Stimulated activated CD8-positive, alpha-beta memory T cell treated with anti-CD3 and anti-CD28 coated beads, Interleukin-4, amount 100 ng/mL, for 1 hour (primary cell): Measurements from ENCODE around the gene TBRG4.

ENCODE experiments used
- DNase-seq, 2 donors: peaks; one replicate each; pipeline ENCODE4 v3.0.0-alpha.2; 2020; ENCODE audit warnings: low read depth in 2 of 2, low spot score in 1 of 2

Gene TBRG4

DNA sequence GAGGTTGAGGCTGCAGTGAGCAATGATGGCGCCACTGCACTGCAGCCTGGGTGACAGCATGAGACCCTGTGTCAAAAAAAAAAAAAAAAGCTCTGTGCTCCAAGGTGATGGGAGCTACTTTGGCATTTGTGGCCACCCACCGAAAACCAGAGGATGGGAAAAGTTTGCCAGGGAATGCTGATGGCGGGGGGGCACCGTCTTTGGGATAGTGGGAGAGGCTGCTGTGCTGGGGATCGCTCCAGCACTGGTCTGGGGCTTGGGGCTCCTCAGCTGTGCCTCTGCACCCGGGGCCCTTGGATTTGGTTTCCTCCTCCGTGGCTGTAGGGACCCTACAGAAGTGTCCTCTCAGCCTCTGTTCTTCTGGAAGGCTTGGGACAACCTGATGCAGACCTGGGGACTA, 34.4 kb upstream of the TBRG4 start:
- DNase-seq, result no peak

DNA sequence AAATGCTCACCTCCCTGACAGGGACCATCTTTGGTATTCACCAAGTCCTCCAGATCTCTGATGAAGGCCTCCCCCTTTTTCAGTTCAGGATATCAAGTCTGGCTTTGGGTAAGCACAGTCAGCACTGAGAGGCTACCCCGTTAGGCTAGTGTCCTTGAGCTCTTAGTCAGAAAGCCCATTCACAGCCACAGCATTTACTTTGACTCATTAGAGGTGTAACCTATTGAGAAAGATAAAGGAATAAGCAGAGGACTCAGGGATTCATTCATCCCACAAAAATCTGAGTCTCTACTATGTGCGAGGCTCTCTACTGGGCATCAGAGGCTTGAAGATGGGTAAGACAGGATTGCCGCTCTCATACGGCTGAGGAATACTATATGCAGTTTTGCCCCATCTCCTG, 32.1 kb upstream of the TBRG4 start:
- no peak for DNase-seq

DNA sequence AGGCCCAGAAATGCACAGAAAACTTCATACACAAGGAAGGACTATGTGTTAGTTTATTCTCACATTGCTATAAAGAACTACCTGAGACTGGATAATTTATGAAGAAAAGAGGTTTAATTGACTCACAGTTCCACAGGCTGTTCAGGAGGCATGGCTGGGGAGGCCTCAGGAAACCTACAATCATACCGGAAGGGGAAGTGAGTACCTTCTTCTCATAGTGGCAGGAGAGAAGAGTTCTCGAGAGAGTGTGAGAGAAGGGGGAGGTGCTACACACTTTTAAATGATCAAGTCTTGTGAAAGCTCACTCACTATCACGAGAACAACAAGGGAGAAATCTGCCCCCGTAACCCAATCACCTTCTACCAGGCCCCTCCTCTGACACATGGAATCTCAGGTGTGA, 29.3 kb upstream of the TBRG4 start:
- no peak for DNase-seq

DNA sequence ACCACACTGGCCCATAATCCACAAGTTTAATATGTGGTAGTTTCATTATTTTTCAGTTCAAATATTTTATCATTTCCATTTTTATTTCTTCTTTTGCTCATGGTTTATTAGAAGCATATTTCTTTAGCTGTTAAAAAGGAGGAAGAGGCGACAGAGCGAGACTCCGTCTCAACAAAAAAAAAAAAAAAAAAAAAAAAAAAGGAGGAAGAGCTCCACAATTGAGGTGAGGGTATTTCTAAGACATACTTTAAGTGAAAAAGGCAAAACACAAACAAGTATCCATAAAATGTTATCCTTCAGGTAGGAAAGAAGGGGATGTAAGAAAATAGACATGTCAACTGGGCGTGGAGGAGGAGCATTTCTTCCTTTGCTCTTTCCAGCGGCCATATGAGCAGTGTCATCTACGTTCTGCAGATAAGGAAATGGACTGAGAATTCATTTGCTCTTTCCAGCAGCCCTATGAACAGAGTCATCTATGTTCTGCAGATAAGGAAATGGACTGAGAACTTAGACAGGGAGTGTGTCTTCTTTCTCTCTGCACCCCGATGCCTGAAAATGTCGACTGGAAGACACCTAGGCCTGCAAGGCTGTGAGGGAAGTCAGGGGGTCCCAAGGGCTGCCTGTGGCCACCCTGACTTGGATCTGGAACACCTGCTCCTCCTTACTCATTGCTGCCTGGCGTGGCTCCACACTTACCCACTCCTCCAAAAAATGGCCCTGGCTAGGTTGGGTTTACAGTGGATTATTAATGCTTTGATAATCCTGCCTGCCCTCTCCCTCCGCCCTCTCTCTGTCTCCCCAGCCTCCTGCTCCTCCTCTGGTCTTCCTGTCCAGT, 27.2 kb upstream of the TBRG4 start:
- DNase-seq, result no peak

DNA sequence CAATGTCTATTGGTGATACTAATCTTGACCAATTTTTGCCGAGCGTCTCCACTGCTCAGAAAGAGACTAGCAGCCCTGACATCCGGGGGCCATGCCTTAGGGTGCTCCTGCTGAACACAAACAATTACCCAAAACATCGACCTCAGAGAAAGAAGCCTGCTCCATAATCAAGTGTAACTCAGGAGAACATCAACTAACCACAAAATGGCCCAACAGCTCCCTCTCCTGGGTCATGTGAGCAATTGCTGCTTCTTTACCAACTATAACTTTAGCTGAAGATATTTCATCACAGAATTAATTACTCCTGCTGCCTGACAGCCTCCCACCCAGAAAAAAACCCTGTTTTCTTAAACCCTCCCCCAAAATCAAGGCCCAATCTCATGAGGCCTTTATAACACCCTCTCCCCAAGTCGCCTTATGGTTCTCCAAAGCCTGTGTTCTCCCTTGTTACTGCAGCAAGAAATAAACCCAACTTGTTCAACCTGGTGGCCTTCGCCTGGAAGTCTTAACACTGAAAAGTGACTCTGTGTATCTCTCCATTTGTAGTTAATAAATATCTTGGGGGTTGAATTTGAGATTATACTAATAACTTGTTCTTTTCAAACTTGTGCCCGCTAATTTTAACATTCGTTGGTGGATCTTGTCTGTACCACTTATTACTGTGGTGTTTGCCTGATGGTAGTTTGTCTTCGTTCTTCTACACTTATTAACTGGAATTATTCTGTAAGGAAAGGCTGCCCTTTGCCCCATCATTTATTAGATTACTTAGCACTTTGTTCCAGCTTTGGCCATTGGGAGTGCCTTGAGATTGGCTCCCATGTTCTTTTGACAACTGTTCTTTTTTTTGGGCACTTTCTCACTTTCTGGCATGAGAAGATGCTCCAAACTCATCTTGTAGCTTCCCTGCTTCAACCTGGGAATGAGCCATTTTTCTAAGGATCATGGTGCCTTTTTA, 24.9 kb upstream of the TBRG4 start:
- DNase-seq, result peak in 1 of 2 donors; percentile 36

DNA sequence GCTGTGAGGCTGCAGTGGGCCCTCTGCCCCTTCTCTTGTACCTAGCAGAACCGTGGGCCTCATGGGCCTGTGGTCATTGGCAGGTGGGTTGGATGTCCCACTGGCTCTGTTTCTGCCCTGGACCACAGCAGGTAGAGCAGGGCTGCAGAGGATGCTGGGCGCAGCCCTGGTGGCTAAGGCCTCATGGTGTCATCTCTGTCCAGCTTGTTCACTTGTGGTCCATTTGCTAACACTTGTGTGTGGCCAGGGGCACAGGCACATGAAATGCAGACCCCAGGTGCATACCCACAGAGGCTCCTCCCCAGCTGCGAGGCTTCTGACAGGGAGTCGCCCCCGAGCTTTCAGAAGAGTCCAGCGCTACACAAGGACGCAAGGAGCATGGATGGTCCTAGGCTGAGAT, 22.4 kb upstream of the TBRG4 start:
- DNase-seq, result no peak

DNA sequence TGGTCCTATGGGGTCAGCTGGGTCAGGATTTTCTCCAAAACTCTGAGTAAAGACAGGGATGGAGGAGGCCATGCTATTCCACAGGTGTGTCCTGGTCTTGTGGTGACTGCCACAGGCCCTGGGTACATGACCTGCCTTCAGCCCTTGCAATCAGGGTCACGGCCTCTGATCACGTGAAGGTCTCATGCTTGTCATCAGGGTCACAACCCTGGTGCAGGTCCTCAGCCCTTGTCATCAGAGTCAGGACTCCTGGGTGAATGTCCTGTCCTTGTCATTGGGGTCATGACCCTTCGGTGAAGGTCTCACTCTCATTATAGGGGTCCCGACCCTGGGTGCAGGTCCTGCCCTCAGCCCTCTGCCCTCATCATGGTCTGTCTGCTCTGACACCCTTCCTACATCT, 21.9 kb upstream of the TBRG4 start:
- DNase-seq, result no peak

DNA sequence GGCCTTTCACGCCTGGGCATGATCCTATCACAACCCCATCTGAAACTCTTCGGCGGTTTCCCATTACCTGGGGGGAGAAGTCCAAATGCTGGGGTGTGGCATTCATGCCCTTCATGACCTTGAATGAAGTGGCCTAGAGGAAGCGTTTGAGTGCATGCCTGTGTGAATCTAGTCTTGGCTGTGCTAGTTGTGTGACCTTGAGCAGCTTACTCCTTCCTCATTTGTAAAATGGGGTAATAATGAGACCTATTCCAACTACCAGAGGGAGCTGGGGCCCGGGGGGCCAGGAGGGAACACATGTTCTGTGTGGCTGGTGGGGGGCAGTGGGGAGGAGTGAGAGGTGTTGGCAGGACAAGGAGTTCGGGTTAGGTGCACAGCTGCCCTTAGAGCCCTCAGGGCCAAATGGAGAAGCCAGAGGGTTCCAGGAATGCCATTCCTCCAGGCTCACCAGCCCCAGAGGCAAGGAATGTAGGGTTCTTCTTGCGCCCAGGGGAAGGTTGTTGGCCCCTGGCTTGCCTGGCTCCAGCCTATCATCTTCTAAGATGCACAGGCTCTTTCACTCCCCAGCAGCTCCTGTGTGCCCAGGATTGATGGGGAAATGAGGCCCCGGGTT, 21.3 kb upstream of the TBRG4 start:
- DNase-seq, result no peak

DNA sequence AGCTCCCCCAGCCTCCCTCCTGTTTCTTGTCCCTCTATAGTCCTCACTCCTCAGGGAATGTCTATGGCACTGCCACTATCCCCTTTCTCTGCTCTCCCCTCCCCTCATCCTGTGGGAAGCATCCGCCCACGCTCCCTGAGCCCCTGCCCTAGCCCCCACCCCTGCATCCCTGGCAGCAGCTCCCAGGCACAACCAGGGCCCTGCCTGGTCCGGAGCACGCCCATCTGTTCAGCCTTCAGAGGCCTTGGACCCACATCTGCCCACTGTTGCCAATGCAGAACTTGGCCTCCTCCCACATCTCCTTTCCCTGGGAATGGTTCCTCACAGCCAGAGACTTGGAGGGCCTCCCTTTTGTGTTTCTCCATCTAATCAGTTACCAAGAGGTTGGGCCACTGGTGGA, 20.4 kb upstream of the TBRG4 start:
- no peak for DNase-seq

DNA sequence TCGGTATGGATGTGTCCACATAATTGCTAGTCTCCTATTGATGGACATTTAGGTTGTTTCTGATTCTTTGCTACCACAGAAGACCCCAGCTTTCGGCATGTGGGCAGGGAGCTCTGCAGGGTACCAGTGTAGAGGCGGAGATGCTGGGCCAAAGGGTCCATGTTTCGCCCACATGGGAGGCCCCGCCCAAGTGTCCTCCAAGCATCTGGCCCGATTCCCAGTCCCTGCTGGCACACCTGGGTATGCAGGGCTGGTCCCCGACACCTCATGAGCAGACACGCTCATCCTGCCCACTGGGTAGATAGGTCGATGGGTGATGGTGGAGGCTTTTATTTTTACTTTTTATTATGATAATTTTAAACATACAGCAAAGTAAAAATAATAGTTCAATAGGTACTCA, 19.4 kb upstream of the TBRG4 start:
- DNase-seq, result no peak

DNA sequence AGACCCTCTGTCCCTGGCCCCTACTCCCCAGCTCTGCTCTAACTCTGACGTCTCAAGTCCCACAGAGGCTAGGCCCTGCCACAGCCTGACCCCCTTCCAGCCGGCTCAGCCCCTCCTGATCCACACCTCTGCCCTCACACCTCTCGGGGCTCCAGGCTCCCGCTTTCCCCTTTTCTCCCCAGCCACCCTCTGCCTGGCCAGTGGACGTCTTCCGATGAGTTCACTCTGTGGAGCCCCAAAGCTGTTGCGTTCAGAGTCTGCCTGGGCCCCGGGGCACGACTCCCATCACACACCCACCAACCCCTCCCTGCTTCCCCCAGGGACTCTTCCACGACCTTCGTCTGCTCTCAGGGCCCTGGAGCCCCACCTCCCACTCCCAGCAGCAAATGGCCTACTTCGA, 18.4 kb upstream of the TBRG4 start:
- no peak for DNase-seq

DNA sequence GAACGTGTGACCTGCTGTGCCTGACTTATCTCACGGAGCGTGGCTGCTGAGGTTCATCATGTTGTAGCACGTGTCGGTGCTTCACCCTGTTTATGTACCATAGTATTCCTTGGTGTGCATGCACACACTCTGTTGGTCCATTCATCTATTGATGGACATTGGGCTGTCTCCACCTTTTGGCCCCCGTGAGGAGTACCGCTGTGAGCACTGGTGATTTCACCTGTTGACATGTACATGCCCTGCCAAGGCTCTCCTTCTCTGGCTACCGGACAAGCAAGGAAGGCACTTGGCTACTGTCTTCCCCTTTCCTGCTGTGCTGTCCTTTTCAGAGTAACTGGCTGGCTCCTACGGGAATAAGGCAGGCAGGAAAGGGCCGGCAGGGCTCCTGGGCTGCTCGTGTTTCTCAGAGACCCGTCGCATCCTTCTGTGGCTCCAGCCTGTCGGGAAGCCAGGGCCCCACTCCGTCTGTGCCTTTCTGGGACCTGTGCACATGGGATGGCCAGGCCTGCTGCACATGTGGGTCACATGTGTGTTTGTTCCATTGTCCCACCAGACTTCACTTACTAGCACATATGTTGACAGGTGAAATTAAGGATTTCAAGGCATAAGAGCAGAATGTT, 17.8 kb upstream of the TBRG4 start:
- DNase-seq, result no peak

DNA sequence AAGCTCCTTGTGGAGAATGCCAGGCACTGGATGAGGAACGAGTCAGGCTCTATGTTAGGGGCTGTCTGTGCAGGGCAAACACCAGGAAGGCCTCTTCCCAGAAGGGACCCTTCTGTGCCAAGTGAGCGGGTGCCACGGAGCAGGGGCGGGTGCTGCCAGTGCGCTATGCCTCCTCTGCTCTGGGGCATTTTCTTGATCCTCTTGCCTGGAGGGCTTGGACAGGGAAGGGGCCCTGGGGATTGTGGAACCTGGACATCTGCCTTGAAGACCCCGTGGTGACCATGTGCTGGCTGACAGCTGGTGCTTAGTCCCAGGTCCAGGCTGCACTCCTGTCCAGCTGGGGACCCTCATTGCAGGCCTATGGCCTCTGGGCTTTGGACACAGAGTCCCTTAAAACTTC, 15.4 kb upstream of the TBRG4 start:
- no peak for DNase-seq

DNA sequence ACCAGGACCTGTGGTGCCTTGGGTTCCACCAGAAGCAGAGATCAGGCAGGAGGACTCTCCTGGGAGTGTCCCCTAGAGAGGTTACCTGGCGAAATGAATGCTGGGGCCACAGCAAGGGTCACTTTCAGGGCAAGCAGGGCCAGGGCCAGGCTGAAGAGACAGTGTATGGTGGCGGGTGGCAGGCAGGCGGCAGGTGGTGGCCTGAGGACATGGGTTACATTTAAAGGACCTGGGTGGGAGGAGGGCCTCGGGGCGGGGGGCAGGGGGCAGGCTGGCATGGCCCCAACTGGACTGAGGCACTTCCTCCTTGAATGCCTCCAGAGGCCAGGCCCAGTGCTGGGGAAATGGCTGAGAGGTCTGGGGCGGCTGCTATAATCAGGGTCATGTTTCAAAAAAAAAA, 14.7 kb upstream of the TBRG4 start:
- no peak for DNase-seq

DNA sequence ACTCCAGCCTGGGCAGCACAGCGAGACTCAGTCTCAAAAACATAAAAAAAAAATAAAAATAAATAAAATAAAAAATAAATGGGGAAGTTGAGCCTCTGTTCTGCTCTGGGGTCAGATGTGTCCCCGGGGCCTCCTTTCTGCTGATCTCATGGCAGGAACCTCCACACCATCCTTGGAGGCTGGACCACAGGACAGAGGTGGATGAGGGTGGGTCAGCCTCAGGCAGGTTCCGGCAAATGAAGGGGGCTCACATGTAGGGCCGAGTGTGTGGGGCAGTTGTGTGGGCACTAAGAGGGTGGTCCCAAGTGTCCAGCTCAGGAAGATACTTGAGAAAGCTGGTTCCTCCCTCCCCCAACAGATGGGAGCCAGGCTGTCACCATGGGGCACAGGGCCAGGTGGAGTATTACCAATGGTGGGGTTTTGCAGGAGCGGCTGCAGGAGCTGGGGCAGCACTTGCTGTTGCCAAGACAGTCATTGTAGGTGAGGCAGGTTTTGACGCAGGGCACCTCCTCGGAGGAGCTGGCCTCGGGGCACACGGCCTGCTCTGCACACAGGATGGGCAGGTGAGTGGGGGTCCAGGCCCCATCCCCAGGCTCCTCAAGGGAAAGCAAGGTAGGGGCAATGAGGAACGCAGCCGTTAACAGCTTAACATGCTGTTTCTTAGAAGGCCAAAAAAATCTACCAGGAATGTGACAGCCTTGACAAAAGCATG, 13.9 kb upstream of the TBRG4 start:
- no peak for DNase-seq

DNA sequence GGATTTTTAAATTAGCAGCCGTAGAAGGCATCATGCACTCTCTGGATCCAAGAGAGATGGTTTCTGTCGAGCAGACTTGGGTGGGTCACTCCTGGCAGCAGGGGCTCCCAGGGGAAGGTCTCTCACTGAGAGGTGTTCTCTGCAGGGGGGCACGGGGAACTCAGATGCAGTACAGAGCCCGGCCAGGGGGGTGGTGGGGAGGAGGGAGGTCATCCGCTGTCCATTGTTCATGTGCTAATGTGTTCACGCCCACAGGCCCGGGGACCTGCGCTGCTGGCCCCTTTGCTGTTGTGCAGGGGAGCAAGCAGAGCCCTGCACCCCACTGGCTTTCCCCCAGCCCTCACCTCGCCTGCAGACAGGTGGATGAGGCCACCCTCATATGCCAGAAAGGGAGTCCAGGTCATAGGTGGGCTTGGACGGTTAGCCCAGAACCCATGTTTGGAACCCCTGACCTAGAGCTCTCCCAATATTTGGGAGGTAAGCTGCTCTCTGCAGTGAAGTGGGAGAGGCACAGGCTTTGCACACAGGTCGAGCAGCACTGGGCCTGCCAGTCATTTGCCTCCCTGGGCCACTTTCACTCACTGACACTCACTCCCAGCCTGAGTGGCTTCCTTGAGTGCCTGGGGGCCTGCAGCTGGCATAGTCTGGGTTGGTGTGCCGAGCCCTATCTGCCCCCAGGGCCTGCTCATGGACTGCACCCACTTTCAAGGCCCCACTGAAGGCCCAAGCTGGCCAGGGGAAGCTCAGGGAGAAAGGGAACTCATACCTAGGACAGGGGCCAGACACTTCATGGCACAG, 12.6 kb upstream of the TBRG4 start:
- no peak for DNase-seq

DNA sequence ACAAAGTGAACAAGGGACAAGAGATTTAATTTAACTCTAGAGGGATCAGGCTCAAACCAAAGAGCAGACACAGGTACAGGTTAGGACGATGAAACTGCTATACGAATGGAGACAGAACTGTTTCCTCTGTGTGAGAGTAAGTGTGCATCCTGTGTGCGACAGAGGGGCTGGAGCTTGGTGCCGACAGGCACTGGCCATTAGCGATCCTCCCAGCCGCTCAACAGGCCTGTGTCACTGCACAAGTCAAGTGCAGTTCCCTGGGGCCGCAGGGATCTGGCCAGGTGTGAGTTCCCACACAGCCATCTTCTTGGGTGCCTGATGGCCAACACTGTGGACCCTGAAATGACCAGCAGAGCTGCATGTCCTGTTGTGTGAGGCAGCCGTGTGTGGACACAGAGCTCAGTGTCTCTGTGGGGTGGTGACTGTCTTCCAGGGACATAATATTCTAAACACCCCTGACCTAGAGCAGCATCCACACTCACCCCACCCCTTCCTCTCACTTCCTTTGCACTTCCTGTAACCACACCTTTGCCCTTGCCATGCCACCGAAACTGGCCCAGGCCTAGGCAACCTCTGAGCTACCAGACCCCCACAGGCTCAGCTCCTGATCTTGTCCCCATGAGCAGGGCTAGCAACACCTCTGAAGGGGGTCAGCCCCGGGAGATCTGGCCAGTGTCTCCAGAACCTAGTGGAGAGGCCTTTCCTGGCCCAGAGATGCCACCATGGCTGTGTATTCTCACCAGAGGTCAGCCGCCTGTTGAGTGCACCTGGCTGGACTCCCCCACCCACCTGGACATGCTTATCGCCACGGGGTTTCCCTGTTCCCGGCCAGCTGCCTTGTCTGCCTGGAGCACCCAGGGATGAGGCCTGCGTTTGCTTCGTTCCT, 11.7 kb upstream of the TBRG4 start:
- DNase-seq, result no peak

DNA sequence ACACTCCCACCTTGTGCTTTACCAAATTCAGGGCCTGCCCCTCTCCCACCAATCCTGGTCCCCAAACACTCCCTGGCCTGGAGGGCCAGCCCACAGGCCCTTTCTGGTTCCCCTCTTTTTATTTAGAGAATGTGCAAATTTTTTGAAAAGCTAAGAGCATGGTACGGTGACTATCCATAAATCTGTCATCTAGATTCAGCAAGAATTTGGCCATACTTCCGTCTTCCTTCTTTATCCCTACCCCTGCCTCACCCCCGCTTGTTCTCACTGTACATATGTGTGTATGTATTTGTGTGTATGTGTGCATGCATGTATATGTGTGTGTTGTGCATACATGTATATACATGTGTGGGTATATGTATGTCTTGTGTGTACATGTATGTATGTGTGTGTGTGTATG, 8.1 kb upstream of the TBRG4 start:
- no peak for DNase-seq

DNA sequence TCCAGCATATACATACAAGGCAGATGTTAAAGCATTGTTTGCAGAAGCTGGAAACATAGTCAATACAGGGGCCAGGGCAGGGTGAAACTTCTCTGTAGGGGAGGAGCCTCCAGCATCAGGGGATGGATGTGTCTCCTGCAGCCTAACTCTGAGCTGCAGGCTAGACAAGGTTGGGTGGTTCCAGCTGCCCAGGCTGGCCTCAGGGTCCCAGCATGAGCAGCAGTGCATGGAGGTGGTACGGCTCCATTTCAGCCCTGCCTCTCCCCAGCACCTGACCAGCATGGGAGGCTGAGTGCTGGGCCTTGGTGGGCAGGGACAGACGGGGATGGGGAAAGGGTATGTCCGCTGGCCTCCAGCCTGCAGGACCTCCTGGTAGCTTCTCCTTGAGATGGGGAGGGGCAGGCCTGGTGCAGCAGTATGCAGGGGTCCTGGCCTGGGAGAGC, 7.4 kb upstream of the TBRG4 start:
- no peak for DNase-seq
